Measurements from ENCODE around the gene TBC1D1.

The TBC1D1 gene

DNA sequence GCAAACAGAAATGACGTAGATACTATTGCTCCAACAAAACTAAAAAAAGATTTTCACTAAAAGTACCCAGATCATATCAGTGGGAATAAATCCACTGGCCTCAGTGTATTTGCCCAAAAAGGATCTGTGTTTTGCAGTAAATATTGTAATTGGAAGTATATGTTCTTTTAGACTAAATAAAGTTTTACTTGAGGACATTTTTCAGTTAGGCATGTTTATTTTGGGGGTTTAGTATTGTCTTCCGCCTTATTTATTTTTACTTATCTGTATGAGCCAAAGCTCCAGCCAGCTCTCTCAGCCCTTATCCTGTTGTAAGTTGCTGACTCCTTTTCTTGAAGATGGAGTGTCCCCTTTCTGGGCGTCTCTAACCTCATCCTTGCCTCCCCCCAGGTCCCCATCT lies 119.1 kb downstream of the TBC1D1 start:
- no peak for DNase-seq (ENCODE audit: low read depth)
- no peak overlapping the region for H3K4me3 ChIP-seq (ENCODE audit: low read depth, low read length)
- TF ChIP-seq, protein P1, sequence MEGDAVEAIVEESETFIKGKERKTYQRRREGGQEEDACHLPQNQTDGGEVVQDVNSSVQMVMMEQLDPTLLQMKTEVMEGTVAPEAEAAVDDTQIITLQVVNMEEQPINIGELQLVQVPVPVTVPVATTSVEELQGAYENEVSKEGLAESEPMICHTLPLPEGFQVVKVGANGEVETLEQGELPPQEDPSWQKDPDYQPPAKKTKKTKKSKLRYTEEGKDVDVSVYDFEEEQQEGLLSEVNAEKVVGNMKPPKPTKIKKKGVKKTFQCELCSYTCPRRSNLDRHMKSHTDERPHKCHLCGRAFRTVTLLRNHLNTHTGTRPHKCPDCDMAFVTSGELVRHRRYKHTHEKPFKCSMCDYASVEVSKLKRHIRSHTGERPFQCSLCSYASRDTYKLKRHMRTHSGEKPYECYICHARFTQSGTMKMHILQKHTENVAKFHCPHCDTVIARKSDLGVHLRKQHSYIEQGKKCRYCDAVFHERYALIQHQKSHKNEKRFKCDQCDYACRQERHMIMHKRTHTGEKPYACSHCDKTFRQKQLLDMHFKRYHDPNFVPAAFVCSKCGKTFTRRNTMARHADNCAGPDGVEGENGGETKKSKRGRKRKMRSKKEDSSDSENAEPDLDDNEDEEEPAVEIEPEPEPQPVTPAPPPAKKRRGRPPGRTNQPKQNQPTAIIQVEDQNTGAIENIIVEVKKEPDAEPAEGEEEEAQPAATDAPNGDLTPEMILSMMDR (IDR thresholded peaks at IDR 0.05; ENCODE audit: insufficient read depth, low read depth, low read length, missing control alignments): no peak

- DNase-seq (ENCODE audit: low read depth): no peak
- H3K4me3 ChIP-seq (ENCODE audit: low read depth, low read length): no peak overlapping the region
- TF ChIP-seq, protein P1 (IDR thresholded peaks at IDR 0.05; ENCODE audit: insufficient read depth, low read depth, low read length, missing control alignments): no peak
Measured at GRCh38 chr4:38011511-38012162, 120.8 kb downstream of the TBC1D1 start.

DNA sequence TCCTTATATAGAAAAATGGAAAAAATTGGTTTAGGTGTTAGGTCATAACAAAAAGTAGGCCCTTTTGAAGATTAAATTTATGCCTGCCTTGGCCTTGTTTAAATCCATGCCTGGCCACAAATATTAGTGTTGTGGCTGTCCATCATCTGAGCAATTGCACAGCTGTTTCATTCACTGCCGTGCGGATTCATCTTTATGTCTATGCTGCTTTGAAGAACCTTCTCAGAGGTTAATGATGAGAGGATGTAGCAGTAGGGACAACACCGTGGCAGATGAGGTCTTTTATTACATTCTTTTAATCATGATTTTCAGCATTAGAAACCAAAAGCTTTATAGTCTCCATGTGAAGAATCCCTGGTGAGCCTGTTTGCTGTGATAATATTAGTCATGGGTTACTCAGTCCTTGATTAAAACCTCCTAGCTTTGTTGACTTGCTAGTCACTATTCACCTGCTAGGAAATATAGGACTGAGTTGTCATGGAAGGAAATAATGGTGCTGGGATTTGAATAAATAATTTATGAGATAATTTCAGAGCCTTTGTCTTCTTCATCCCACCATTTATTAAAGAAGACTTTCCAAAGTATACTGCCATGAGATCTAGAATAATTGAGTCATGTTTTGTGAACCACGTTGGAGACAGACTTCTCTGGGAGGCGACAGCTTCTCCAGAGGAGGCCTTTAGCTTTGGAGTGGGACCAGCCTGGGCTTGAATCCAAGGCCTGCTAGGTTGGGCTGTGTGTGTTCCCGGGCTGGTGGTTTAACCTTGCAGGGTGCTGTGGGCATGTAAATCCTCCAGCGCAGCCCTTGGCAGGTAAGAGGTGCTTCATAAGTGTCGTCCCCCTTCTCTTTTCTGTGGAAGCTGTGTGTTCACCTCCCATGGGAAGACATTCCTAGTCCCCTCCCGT lies 122.8 kb downstream of the TBC1D1 start:
- no peak for DNase-seq (ENCODE audit: low read depth)
- H3K4me3 ChIP-seq (ENCODE audit: low read depth, low read length): no peak overlapping the region
- TF ChIP-seq, protein P1 (IDR thresholded peaks at IDR 0.05; ENCODE audit: insufficient read depth, low read depth, low read length, missing control alignments): no peak

DNA sequence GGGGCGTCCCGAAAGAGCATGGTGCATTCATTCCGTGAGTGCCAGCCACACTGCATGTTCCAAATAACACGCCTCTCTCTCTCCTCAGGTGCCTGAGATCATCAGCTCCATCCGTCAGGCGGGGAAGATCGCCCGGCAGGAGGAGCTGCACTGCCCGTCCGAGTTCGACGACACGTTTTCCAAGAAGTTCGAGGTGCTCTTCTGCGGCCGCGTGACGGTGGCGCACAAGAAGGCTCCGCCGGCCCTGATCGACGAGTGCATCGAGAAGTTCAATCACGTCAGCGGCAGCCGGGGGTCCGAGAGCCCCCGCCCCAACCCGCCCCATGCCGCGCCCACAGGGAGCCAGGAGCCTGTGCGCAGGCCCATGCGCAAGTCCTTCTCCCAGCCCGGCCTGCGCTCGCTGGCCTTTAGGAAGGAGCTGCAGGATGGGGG lies 123.6 kb downstream of the TBC1D1 start:
- TF ChIP-seq, protein P1 (IDR thresholded peaks at IDR 0.05; ENCODE audit: insufficient read depth, low read depth, low read length, missing control alignments): no peak
- no peak overlapping the region for H3K4me3 ChIP-seq (ENCODE audit: low read depth, low read length)
- DNase-seq (ENCODE audit: low read depth): no peak

- TF ChIP-seq, protein P1 (IDR thresholded peaks at IDR 0.05; ENCODE audit: insufficient read depth, low read depth, low read length, missing control alignments): no peak
- no peak overlapping the region for H3K4me3 ChIP-seq (ENCODE audit: low read depth, low read length)
- DNase-seq (ENCODE audit: low read depth): no peak
Measured at GRCh38 chr4:38015886-38016515, 125.1 kb downstream of the TBC1D1 start.

DNA sequence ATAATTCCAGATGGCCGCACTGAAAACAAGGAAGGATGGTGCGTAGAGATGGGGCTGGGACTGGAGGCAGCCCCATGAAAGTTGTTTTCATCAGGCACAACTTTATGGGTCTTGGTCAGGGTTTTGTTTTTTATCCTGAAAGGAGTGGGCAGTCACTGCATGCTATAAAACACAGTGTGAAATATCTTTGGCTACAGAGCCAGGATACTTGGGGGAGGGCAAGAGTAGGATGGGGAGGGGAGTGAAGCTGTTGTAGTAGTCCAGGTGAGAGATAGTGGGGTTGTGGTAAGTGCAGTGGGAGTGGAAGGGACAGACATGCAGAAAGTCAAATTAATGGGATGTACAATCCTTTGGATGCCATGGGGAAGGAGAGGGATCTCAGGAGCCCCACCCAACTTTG lies 125.8 kb downstream of the TBC1D1 start:
- no peak overlapping the region for H3K4me3 ChIP-seq (ENCODE audit: low read depth, low read length)
- TF ChIP-seq, protein P1 (IDR thresholded peaks at IDR 0.05; ENCODE audit: insufficient read depth, low read depth, low read length, missing control alignments): no peak
- no peak for DNase-seq (ENCODE audit: low read depth)

Measured in GM12865 (cell line).